Measurements from ENCODE around the gene KLF13. TPM values are rescaled to one million over a fixed set of nuclear protein-coding genes. Genes with fewer than 3 reads are reported as not detected.

Gene KLF13
- total RNA-seq, 1 experiment from 2014 or later = 60.1 TPM

GRCh38 chr15:31359702-31360111 lies 33.1 kb downstream of the KLF13 start:
- no peak overlapping the region for H3K27ac ChIP-seq (ENCODE audit: low read depth, low read length)
- H3K27me3 ChIP-seq (ENCODE audit: insufficient read depth, low read length) = no peaks in the 10 kb centered on the region
- intact Hi-C loops (cut with micrococcal nuclease) = loop anchor here (10.0 kb wide), 1 partner anchor 125 kb away; no protein-coding TSS in a partner anchor
- POLR2A ChIA-PET = no interaction called here
- H3K79me2 ChIP-seq (ENCODE audit: insufficient read depth, low read length) = peaks cover 54% of the 10 kb centered on the region
- CTCF ChIA-PET = no interaction called here
- H3K4me3 ChIP-seq (replicated peaks in 1 of 2; ENCODE audit: low read depth in 1 of 2, low read length in 2 of 2) = no peak overlapping the region
- no peak for DNase-seq (ENCODE audit: low read depth, low spot score)
- H3K9me2 ChIP-seq (ENCODE audit: insufficient read depth) = no peaks in the 10 kb centered on the region
- no peaks in the 10 kb centered on the region for H3K36me3 ChIP-seq (ENCODE audit: control insufficient read depth in 1 of 2, insufficient read depth in 2 of 2, low read length in 2 of 2)
- H3K4me1 ChIP-seq (ENCODE audit: control insufficient read depth in 1 of 2, insufficient read depth in 2 of 2, low read length in 2 of 2) = no peaks in the 10 kb centered on the region
- H3K4me2 ChIP-seq (ENCODE audit: low read length) = no peak overlapping the region
- BruUV-seq (replicated peaks) = no TSS peak
- TF ChIP-seq SIN3A (IDR thresholded peaks at IDR 0.05; ENCODE audit: low read depth) (no peak), REST (IDR thresholded peaks at IDR 0.05; ENCODE audit: low read depth) (no peak), CEBPB (IDR thresholded peaks at IDR 0.05; ENCODE audit: low read depth) (no peak), ZNF274 (IDR thresholded peaks at IDR 0.05; ENCODE audit: low read depth, low read length) (no peak), ATF3 (IDR thresholded peaks at IDR 0.05) (no peak), CTCF (IDR thresholded peaks at IDR 0.05 in 2 of 3, conservative IDR thresholded peaks at IDR 0.05 in 1 of 3; ENCODE audit: borderline replicate concordance in 1 of 3, insufficient read depth in 1 of 3, low read depth in 2 of 3, low read length in 2 of 3) (no peak), FOSL1 (IDR thresholded peaks at IDR 0.05; ENCODE audit: low read depth) (no peak)
- no peaks in the 10 kb centered on the region for H3K9me3 ChIP-seq (ENCODE audit: control insufficient read depth in 1 of 2, insufficient read depth in 1 of 2, low read depth in 1 of 2, low read length in 2 of 2)
- ATAC-seq = no peak
- RAD21 ChIA-PET (ENCODE audit: low non-redundant PET in 1 of 2, low total read pairs in 2 of 2, uncharacterized antibody in 2 of 2, unreplicated experiment in 2 of 2) = no interaction called here
- no peak overlapping the region for H3K9ac ChIP-seq (ENCODE audit: low read length)
- no peaks in the 10 kb centered on the region; the same call in 1 of the 2 replicates for H4K20me1 ChIP-seq (ENCODE audit: insufficient read depth)
- no peak overlapping the region for H2AFZ ChIP-seq (ENCODE audit: low read depth, low read length, poor library complexity, severe bottlenecking)

Measured in HCT116 (cell line).